Activated T-helper 1 cell treated with anti-CD3 and anti-CD28 coated beads, Interleukin-12 subunit alpha, Interleukin-12 subunit beta, Interleukin-2, Interleukin-4 antibody, amounts not matched to agents 30 ng/mL and 10 ng/mL and 1 ng/mL, durations not matched to agents 14 hours and 24 hours and 36 hours (primary cell): Measurements from ENCODE around the gene ANKRD11. TPM values are rescaled to one million over a fixed set of nuclear protein-coding genes. Genes with fewer than 3 reads are reported as not detected.

Experiments used
- DNase-seq: peaks from one replicate; pipeline ENCODE4 v3.0.0; 2021; ENCODE audit warnings: low spot score
- H3K27ac Mint-ChIP-seq: one replicate; pipeline ENCODE4 v1.8.0; 2021; ENCODE audit warnings: mild to moderate bottlenecking, mixed read lengths
- H3K27me3 Mint-ChIP-seq: one replicate; pipeline ENCODE4 v1.8.0; 2022; ENCODE audit warnings: mild to moderate bottlenecking, moderate library complexity, mixed read lengths; ENCODE audit not compliant: insufficient read depth
- H3K36me3 Mint-ChIP-seq: one replicate; pipeline ENCODE4 v1.8.0; 2021; ENCODE audit warnings: low read depth, mixed read lengths
- H3K4me1 Mint-ChIP-seq: one replicate; pipeline ENCODE4 v1.8.0; 2021; ENCODE audit warnings: low read depth, mixed read lengths
- H3K4me3 Mint-ChIP-seq: one replicate; pipeline ENCODE4 v1.8.0; 2021; ENCODE audit warnings: mild to moderate bottlenecking, moderate library complexity, mixed read lengths
- H3K9me3 Mint-ChIP-seq: one replicate; pipeline ENCODE4 v1.8.0; 2021; ENCODE audit warnings: mixed read lengths
- intact Hi-C: fragments of 100-400 bp; cut with micrococcal nuclease; formaldehyde crosslinking; loops from one replicate; pipeline ENCODE4 v1.15.1; 2024
- total RNA-seq: library from RNA; stranded (reverse); gene quantifications from 2 replicates; pipeline ENCODE4 v1.2.3, GENCODE V29; 2022

Gene ANKRD11
- 176 and 179 TPM in 2 replicates for total RNA-seq

GRCh38 chr16:89490439-89491237, at the start of gene ANKRD11:
TSS of gene ANKRD11 (minus strand) at chr16:89490561. CDS start at chr16:89317019, 173,542 bp downstream.
- DNase-seq: peak; percentile 99
- H3K27ac Mint-ChIP-seq: peak within 1 kb of the TSS; percentile 99
- peaks cover 16% of the 10 kb centered on the region for H3K36me3 Mint-ChIP-seq
- H3K4me1 Mint-ChIP-seq: peaks cover 52% of the 10 kb centered on the region
- intact Hi-C loops: loop anchor here (1.0 to 5.0 kb wide), 6 partner anchors 15 to 708 kb away; partner anchors contain the start of genes GALNS, RPL13 and TRAPPC2L
- peak within 1 kb of the TSS; percentile 96 for H3K4me3 Mint-ChIP-seq
- H3K27me3 Mint-ChIP-seq: no peaks in the 10 kb centered on the region
- H3K9me3 Mint-ChIP-seq: no peaks in the 10 kb centered on the region

DNA sequence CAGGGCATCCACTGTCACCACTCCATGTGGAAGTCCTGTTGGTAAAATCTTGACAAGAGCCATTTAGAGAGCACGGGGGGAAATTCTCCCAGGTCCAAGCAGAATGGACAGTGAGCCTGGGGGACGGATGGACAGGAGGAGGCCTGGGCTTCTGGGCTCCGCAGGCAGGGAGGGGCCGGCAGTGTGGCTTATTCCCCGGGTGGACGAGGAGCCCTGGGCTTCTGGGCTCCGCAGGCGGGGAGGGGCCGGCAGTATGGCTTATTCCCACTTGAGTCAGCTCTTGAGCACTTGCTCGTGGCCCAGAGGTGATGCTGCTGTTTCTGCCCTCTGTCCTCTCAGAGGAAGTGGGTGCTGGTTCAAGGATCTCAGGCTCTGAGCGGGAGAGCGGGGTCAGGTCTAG, 47.9 kb upstream of the ANKRD11 start:
- no peaks in the 10 kb centered on the region for H3K9me3 Mint-ChIP-seq
- peaks cover 24% of the 10 kb centered on the region for H3K36me3 Mint-ChIP-seq
- H3K27me3 Mint-ChIP-seq: no peaks in the 10 kb centered on the region
- no peak overlapping the region for H3K4me3 Mint-ChIP-seq
- DNase-seq: no peak
- H3K4me1 Mint-ChIP-seq: peaks cover 20% of the 10 kb centered on the region
- H3K27ac Mint-ChIP-seq: no peak overlapping the region
- intact Hi-C loops: no loop called here

GRCh38 chr16:89537549-89537925, 47.2 kb upstream of the ANKRD11 start:
- Mint-ChIP-seq H3K4me3 (no peak overlapping the region), H3K4me1 (peaks cover 20% of the 10 kb centered on the region), H3K9me3 (no peaks in the 10 kb centered on the region), H3K36me3 (peaks cover 28% of the 10 kb centered on the region), H3K27me3 (no peaks in the 10 kb centered on the region), H3K27ac (no peak overlapping the region)
- intact Hi-C loops: no loop called here
- DNase-seq: no peak

- H3K36me3 Mint-ChIP-seq: peaks cover 29% of the 10 kb centered on the region
- H3K9me3 Mint-ChIP-seq: no peaks in the 10 kb centered on the region
- no peak for DNase-seq
- H3K27ac Mint-ChIP-seq: no peak overlapping the region
- no peaks in the 10 kb centered on the region for H3K27me3 Mint-ChIP-seq
- H3K4me1 Mint-ChIP-seq: peaks cover 20% of the 10 kb centered on the region
- intact Hi-C loops: no loop called here
- no peak overlapping the region for H3K4me3 Mint-ChIP-seq
Observed at GRCh38 chr16:89536886-89537548, 46.7 kb upstream of the ANKRD11 start.

- intact Hi-C loops: no loop called here
- H3K27me3 Mint-ChIP-seq: no peaks in the 10 kb centered on the region
- no peak overlapping the region for H3K4me3 Mint-ChIP-seq
- peaks cover 33% of the 10 kb centered on the region for H3K36me3 Mint-ChIP-seq
- peaks cover 20% of the 10 kb centered on the region for H3K4me1 Mint-ChIP-seq
- no peak for DNase-seq
- no peak overlapping the region for H3K27ac Mint-ChIP-seq
- H3K9me3 Mint-ChIP-seq: no peaks in the 10 kb centered on the region
Observed at GRCh38 chr16:89536371-89536770, 46.0 kb upstream of the ANKRD11 start.

- intact Hi-C loops: no loop called here
- H3K9me3 Mint-ChIP-seq: no peaks in the 10 kb centered on the region
- H3K4me3 Mint-ChIP-seq: no peak overlapping the region
- peak overlapping the region; percentile 77 for H3K27ac Mint-ChIP-seq
- H3K27me3 Mint-ChIP-seq: no peaks in the 10 kb centered on the region
- peaks cover 20% of the 10 kb centered on the region for H3K4me1 Mint-ChIP-seq
- peaks cover 35% of the 10 kb centered on the region for H3K36me3 Mint-ChIP-seq
- DNase-seq: peak; percentile 25
Observed at GRCh38 chr16:89534252-89534756, 43.9 kb upstream of the ANKRD11 start.

- no peak for DNase-seq
- Mint-ChIP-seq H3K4me1 (peaks cover 20% of the 10 kb centered on the region), H3K27me3 (no peaks in the 10 kb centered on the region), H3K27ac (no peak overlapping the region), H3K9me3 (no peaks in the 10 kb centered on the region), H3K36me3 (peaks cover 45% of the 10 kb centered on the region), H3K4me3 (no peak overlapping the region)
- intact Hi-C loops: no loop called here
Observed at GRCh38 chr16:89531821-89532526, 41.6 kb upstream of the ANKRD11 start.

GRCh38 chr16:89530401-89531381, 40.3 kb upstream of the ANKRD11 start:
- Mint-ChIP-seq H3K9me3 (no peaks in the 10 kb centered on the region), H3K4me3 (no peak overlapping the region), H3K27me3 (no peaks in the 10 kb centered on the region), H3K36me3 (peaks cover 46% of the 10 kb centered on the region), H3K27ac (no peak overlapping the region), H3K4me1 (peaks cover 20% of the 10 kb centered on the region)
- no peak for DNase-seq
- intact Hi-C loops: no loop called here

DNA sequence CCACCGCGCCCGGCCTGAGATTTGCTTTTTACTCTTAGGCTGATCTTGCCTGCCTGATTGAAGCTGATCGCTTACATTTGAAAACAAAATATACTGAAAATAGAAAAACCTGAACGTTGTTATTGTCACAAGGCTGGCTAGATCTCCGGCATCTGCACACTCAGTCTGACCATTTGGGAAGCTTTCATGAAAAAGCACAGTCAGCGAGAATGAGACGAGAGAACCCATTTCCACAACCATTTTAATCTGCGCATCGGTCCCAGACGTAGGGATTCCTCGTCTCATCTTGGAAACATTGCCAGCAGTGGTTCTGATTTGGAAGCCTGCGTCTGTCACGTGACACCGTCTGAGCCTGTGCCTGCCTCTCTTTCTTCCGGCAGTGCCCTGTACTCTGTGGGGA, 38.7 kb upstream of the ANKRD11 start:
- DNase-seq: no peak
- Mint-ChIP-seq H3K4me1 (peaks cover 6% of the 10 kb centered on the region), H3K27ac (no peak overlapping the region), H3K27me3 (no peaks in the 10 kb centered on the region), H3K9me3 (no peaks in the 10 kb centered on the region), H3K36me3 (peaks cover 46% of the 10 kb centered on the region), H3K4me3 (no peak overlapping the region)
- intact Hi-C loops: no loop called here

DNA sequence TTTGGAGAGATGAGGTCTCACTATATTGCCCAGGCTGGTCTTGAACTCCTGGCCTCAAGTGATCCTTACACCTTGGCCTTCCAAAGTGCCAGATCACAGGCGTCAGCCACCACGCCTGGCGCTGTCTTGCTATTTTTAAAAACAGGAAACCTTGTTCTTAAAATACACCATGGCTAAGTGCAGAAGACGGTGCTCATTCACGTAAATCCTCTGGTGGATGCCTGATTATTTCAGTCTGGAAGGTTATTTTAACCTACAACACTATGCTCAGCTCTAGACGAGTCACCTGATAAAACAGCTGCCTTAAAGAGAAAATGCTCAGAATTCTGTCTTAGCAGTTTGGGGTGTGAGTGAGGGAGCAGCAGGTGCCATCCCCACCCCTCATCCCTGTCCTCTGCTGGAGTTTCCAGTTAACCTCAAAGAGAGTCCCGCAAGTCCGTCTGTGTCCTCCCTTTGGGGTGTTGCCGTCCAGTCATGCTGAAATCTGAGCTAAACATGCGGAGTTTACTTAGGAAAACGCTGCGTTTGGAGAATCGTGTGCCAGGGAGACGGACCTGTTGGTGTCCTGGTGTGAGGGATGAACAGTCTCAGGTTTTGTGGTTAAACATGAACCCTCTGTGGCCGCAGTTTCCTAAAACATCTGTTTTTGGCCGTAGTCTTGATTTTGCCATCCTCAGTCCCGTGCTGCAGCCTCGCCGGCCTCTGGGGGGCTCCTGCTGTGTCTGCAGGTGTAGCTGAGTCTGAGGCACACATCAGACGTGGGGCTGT, 35.0 kb upstream of the ANKRD11 start:
- Mint-ChIP-seq H3K36me3 (peaks cover 38% of the 10 kb centered on the region), H3K27me3 (no peaks in the 10 kb centered on the region), H3K9me3 (no peaks in the 10 kb centered on the region), H3K4me1 (no peaks in the 10 kb centered on the region), H3K4me3 (no peak overlapping the region), H3K27ac (no peak overlapping the region)
- no peak for DNase-seq
- intact Hi-C loops: no loop called here

GRCh38 chr16:89523680-89524344, 33.5 kb upstream of the ANKRD11 start:
- intact Hi-C loops: no loop called here
- H3K27me3 Mint-ChIP-seq: no peaks in the 10 kb centered on the region

More at GRCh38 chr16:89523680-89524344, 33.5 kb upstream of the ANKRD11 start:
- no peak overlapping the region for H3K4me3 Mint-ChIP-seq
- H3K27ac Mint-ChIP-seq: peak overlapping the region; percentile 23
- no peaks in the 10 kb centered on the region for H3K4me1 Mint-ChIP-seq
- peaks cover 32% of the 10 kb centered on the region for H3K36me3 Mint-ChIP-seq
- DNase-seq: no peak
- no peaks in the 10 kb centered on the region for H3K9me3 Mint-ChIP-seq
